ENCODE results near the gene EFCAB3.
A peak's percentile ranks its signal among the peaks of the same experiment; 100 is the strongest.
"Not testable (repeated sequence)": the region's sequence is repeated elsewhere in the genome, so short reads cannot be mapped to it uniquely, and the experiment has no call there.

EFCAB3 gene

DNA sequence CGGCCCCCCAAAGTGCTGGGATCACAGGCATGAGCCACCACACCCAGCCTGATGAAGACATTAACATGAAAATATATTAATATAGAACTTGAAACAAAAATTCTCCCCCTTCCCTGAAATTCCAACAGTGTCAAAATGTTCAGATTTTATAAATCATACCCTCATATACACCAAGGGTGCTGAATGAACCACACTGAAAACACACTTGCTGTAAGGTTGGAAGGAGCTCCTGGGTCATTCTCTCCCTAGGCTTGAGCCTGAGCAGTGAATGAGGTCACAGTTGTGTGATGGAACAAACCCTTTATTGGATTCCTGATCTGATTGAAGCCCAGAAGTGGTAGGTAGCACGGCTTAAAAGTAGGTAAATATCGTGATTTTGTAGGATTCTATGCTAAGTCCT is at the start of gene EFCAB3:
Gene EFCAB3, plus strand, starts transcription at position 301 of the 400 bp plus-strand sequence. CDS start 2,427 bp downstream, outside the sequence.
- DNase-seq: no peak

- DNase-seq: no peak
These were observed 43.8 kb upstream of the EFCAB3 start for GRCh38 chr17:62336527-62336926.

DNA sequence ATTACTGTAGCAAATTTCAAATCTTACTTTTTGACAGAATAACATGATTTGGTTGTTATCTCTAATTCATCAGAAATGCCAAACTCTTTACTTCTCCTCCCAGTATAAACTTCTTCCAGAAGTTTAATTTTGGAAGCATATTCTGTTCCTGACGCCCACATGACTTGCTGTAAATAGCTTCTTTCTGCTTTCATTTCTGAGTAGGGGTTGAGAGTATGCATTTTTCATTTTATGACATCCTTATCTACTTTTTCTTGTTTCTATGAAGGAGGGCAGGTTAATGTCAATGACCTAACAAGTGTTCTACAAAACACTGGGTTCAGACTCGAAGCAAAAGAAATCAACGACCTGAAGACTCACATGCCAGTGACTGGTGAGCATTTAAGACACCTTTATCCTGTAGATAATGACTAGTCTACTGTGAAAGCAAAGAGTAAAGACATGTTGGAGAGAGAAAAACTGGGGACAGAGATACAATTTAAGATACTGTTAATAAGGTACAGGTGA is 36.5 kb upstream of the EFCAB3 start:
- DNase-seq: no peak

DNA sequence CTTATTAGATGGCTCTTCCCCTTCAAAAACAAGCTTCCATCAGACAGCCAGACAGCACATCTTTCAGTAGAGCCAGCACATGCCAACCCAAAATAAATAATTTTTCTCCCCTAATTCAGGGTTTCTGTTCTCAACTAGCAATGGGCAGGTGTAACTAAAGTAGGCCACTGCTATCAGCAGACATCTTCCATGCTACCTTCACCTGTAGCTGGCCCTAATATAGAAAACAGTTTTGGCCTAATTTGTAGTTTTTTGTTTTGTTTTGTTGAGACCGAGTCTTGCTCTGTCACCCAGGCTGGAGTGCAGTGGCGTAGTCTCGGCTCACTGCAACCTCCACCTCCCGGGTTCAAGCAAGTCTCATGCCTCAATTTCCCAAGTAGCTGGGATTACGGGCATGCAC is 29.2 kb upstream of the EFCAB3 start:
- no peak for DNase-seq

DNA sequence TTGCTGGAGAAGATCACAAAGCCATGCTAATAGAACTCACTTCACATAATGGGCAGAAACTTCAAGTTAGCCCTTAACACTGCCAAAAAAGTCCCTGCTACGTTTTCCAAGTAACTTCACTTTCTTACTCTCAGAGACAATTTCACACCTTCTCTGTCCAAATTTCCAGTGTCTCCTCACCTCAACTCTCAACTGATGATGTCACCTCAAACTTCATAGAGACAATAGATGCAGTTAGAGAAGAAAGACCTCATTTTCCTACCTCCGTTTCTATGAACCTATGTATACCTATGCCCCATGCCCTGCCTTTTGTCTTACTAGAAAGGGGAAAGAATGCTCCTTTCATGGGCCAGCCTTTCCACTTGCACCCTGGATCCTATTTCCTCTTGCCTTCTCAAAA is 14.2 kb upstream of the EFCAB3 start:
- DNase-seq: no peak

DNA sequence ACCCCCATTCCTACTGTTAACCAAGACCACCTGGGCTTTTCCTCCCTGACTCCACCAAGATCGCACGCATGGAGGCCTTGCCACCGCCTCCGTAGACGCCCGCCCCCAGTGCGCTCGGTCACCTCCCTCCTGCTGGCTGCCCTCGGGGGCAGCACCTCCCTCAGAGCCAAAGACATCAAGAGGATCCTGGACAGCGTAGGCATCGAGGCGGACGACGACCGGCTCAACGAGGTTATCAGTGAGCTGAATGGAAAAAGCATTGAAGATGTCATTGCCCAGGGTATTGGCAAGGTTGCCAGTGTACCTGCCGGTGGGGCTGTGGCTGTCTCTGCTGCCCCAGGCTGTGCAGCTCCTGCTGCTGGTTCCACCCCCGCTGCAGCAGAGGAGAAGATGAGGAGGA is 1.2 kb downstream of the EFCAB3 start:
- DNase-seq: no peak

DNA sequence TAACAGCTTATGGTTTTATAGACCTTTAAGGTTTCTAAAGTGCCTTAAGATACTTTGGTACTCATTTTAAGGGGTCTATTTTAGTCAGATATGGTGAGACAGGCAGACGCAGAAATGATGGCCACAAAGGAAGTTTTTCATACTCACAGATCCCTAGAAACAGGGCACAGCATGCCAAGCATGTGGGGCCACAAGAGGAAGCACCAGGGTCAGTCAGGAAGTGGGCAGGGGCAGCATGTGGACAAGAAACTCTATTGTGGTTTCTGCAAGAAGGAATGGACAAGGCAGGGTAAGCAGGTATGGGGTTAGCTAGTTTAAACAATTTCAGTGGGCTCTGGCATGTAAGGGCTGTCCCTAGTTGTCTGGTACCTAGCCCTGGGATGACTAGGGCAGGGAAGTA is 8.5 kb downstream of the EFCAB3 start:
- no peak for DNase-seq

DNA sequence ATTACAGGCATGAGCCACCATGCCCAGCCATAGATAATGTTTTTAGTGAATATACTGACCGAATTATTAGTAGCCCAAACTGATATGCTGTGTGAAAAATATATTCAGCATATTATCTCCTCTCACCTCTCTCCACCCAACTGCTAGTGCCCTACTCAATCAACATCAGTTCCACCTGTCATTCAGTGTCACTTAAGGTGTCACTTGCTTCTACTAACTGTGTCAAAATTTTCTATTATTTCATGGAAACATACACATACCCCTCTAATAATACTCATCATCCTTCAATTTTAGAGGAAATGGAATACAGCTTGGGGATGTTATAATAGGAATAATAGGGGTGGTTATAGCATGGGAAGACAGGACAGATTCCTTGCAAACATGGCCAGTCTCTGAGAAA is 12.6 kb downstream of the EFCAB3 start:
- no peak for DNase-seq

DNA sequence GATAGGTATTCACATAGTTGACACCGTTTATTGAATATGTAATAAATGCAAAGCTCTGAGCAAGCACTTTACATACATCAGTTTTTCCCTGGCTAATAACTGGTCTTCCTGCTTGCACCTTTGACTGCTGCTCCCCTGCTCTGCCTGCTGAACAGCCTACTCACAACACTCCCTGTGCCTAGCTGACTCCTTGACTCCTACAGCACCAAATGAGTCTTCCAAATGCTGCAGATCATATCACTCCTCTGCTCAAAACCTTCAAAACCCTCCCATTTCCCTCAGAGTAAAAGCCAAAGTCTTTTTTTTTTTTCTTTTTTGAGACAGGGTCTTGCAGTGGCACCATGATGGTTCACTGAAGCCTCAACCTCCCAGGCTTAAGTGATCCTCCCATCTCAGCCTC is 18.5 kb downstream of the EFCAB3 start:
- DNase-seq: no peak

- no peak for DNase-seq
These were observed 25.1 kb downstream of the EFCAB3 start for GRCh38 chr17:62405451-62405850.

DNA sequence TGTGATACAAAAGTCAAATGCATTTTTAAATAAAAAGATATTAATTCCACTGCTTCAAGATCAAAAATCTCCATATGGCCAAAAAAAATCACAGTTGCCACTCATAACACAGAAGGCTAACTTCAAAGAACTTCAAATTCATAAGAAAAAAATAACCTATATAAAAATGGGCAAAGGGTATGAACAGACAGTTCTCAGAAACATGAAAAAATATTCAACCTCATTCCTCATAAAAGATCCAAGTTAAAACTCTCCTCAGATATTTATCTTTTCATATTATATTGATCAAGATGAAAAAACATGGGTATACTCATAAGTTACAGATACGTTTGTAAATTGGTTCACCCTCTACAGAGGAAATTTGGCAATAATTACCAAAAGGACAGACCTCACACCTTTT is 32.7 kb downstream of the EFCAB3 start:
- DNase-seq: not testable (repeated sequence)

DNA sequence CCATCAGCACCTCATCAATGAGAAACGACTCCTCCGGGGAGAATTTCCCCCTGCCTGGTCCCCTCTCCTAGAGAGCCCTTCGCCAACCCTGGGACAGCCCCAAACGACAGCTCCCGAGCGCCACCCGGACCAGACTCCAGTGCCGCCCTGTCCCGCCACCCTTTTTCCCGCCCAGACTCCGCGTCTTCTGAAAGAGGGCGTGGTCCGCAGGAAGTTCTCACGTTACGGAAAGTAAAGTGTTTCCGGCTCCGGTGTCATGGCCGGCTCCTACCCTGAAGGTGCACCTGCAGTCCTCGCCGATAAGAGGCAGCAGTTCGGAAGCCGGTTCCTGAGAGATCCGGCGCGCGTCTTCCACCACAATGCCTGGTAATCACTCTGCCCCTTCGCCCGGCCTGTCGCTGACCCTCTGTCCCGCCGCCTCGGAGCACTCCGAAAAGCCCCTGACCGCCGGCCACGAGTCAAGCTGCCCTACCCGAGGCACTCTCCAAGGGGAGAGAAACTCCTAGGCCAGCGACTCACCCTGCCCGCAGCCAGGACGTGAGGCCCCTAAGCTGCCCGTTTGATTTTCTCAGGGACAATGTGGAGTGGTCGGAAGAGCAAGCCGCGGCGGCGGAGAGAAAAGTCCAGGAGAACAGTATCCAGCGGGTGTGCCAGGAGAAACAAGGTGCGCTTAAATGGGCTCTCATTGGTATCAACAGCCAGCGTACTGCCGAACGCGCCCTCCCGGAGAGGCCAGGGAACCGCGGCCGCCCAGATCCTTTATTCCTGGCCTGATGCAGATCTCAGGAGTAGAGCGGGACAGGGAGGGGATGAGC is 43.5 kb downstream of the EFCAB3 start, which contains the start of gene METTL2A:
Gene METTL2A, plus strand, starts transcription at position 251 of the 815 bp plus-strand sequence. Its CDS starts 6 bp downstream, at position 257.
- DNase-seq: peak; percentile 94

DNA sequence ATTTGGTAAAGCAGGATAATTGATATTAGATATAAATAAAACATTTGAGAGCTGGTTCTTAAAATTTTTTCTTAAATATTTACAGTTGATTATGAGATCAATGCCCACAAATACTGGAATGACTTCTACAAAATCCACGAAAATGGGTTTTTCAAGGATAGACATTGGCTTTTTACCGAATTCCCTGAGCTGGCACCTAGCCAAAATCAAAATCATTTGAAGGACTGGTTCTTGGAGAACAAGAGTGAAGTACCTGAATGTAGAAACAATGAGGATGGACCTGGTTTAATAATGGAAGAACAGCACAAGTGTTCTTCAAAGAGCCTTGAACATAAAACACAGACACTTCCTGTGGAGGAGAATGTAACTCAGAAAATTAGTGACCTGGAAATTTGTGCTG is 45.9 kb downstream of the EFCAB3 start:
- DNase-seq: not testable (repeated sequence)

DNA sequence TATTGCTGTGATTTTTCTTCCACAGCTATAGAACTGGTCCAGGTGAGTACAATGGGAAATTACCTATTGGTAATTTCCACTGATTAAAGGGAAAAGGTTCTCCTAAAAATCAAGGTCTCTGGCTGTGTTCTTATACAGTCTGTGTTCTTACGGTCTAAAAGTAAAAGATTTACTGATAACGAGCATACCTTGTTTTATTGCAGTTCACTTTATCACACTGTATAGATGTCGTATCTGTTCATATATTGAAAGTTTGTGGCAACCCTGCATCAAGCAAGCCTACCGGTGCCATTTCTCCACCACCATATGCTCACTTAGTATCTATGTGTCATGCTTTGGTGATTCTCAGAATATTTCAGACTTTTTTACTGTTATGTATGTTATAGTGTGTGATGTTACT is 54.9 kb downstream of the EFCAB3 start:
- not testable (repeated sequence) for DNase-seq

GRCh38 chr17:62441181-62441580 is 60.8 kb downstream of the EFCAB3 start:
- not testable (repeated sequence) for DNase-seq

- no peak for DNase-seq
These were observed 63.7 kb downstream of the EFCAB3 start for GRCh38 chr17:62444063-62444462.

DNA sequence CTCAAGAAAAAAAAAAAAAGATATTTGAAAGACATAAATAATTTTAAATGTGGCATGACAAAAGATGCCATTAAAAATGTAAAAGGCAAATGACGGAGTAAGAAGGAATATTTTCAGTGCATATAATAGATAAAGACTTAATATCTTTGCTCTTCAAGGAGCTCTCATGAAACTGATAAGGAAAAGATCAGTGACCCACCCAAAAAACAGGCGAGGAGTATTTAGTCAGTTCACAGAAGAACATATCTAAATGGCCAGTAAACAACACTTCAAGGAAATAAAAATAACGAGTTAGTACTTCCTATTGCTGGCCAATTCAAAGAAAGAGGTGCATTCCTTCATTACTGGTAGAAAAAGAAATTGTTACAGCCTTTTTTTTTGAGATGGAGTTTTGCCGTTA is 65.4 kb downstream of the EFCAB3 start:
- DNase-seq: not testable (repeated sequence)

DNA sequence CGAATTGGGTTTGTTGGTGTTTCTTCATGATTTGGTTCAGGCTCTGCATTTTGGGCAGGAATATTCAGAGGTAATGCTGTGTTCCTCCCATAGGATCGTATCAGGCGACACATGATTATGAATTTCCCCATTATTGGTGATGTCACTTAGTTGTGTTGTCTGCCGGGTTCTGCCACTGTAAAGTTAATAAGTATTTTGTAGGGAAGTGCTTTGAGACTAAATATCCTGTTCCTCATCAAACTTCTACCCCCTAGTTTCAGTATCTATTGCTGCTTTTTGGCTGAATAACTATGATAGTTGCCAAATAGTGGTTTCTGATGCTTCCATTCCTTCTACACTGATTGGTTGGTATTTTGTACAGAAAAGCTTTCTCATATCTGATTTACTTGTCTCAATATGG is 71.8 kb downstream of the EFCAB3 start:
- DNase-seq: not testable (repeated sequence)

GRCh38 chr17:62453041-62453440 is 72.7 kb downstream of the EFCAB3 start:
- DNase-seq: not testable (repeated sequence)

- not testable (repeated sequence) for DNase-seq
These were observed 73.3 kb downstream of the EFCAB3 start for GRCh38 chr17:62453656-62454055.

GRCh38 chr17:62454111-62454510 is 73.8 kb downstream of the EFCAB3 start:
- not testable (repeated sequence) for DNase-seq

DNA sequence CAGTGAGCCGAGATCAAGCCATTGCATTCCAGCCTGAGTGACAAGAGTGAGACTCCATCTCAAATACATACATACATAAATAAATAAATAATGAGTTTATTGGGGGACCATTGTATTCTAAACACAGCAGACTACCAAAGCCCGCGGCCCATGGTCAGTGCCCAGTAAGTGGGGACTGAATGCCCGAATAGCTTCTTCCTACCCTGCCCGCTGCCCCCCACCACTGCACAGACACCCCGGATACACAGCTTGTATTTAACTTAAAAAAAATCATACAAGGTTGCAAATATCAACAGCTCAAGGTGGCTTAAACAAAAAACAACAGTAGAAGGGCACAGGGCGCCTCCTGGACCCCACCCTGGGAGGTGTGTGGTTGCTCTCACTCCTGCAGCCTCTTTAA is 75.7 kb downstream of the EFCAB3 start:
- DNase-seq: no peak

- not testable (repeated sequence) for DNase-seq
These were observed 78.1 kb downstream of the EFCAB3 start for GRCh38 chr17:62458483-62458882.

DNA sequence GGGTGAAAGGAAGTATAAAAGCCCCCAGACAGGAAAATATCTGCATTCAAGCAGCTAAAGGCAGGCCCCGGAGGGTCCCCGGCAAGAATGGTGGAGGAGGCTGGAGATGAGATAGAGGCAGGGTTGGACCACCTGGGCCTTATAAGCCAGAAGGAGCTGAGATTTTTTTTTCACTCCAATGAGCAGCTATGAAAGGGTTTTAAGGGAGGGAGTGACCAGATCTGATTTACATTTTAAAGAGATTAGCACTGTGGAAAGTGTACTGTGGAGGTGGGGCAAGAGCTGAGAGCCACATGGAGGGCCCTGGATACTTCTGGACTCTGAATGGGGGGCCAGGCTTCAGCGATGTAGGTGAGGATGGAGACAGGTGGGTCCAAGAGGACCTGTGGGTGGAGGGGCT is 84.1 kb downstream of the EFCAB3 start:
- not testable (repeated sequence) for DNase-seq

DNA sequence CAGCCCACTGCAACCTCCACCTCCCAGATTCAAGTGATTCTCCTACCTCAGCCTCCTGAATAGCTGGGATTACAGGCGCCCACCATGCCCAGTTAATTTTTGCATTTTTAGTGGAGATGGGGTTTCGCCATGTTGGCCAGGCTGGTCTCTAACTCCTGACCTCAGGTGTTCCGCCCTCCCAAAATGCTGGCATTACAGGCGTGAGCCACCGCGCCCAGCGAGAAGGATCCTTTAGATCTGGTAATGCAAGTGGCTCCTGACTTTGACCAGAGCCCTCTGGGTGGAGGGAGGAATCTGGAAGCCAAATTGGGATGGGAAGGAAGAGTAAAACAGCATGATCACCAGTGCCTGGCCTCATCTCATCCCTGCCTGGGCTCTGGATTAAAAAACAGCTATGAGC is 84.9 kb downstream of the EFCAB3 start:
- DNase-seq: not testable (repeated sequence)

All from activated CD4-positive, alpha-beta T cell treated with anti-CD3 and anti-CD28 coated beads for 48 hours (primary cell).